ENCODE data around the gene HUS1B. TPM values are rescaled to one million over a fixed set of nuclear protein-coding genes. Genes with fewer than 3 reads are reported as not detected.

HUS1B gene
- total and polyA plus RNA-seq, 9 of the 15 experiments (the other 6 are each of a cell fraction or from before 2014, with no cell fraction given) = 0.16 to 1.4 (median 0.38) TPM; not detected in 1

DNA sequence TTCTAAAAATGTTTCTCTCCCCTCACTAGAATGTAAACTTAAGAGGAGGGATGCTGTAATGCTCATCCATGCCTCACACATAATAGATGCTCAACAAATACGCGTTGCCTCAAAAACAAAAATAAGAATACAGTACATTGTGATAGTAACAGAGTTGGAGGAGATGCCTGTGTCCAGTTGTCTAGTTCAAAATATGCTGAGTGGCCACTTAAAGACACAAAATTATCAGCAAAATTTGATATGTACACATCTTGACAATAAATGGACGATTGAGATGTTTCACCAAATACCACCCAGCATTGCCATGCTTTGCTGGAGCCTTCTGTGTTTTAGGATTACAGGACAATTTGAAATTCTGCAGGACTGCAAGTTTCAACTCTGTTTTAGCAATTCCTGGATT, 43.6 kb upstream of the HUS1B start (continued):
- TF ChIP-seq CHD4 (IDR thresholded peaks at IDR 0.05; ENCODE audit: insufficient read depth, insufficient replicate concordance, low read depth, low read length, poor library complexity, severe bottlenecking) = no peak
- TF ChIP-seq JUN (IDR thresholded peaks at IDR 0.05; ENCODE audit: borderline replicate concordance, low read depth, low read length) = no peak
- no peak for TF ChIP-seq JUN (CRISPR knock-in tag; IDR thresholded peaks at IDR 0.05; ENCODE audit: borderline replicate concordance)
- TF ChIP-seq CCNT2 (IDR thresholded peaks at IDR 0.05; ENCODE audit: borderline replicate concordance, extremely low read depth, insufficient read length, low read depth, low read length) = no peak
- no peak for TF ChIP-seq RFX5 (IDR thresholded peaks at IDR 0.05; ENCODE audit: low read depth, low read length)
- no peak for TF ChIP-seq CBFA2T3 (IDR thresholded peaks at IDR 0.05)
- peak; percentile 71 for TF ChIP-seq ZNF316 (IDR thresholded peaks at IDR 0.05)
- no peak for TF ChIP-seq TCF7 (IDR thresholded peaks at IDR 0.05; ENCODE audit: borderline replicate concordance)
- peak; percentile 36; the same call in 1 of the 2 replicates for TF ChIP-seq MAFK (IDR thresholded peaks at IDR 0.05; ENCODE audit: low read length)
- TF ChIP-seq ZNF143 (CRISPR knock-in tag; IDR thresholded peaks at IDR 0.05) = no peak
- no peak for TF ChIP-seq CTBP1 (IDR thresholded peaks at IDR 0.05; ENCODE audit: borderline replicate concordance)
- peak; percentile 47; the same call in 1 of the 2 replicates for TF ChIP-seq C11orf30 (IDR thresholded peaks at IDR 0.05; ENCODE audit: low read depth)
- peak; percentile 55; the same call in 1 of the 2 replicates for TF ChIP-seq MAFG (tag; conservative IDR thresholded peaks at IDR 0.05)
- no peak for TF ChIP-seq TARDBP (IDR thresholded peaks at IDR 0.05)
- TF ChIP-seq NFIX (CRISPR knock-in tag; IDR thresholded peaks at IDR 0.05; ENCODE audit: low read depth) = no peak
- TF ChIP-seq ZZZ3 (IDR thresholded peaks at IDR 0.05) = no peak
- TF ChIP-seq, protein P1, sequence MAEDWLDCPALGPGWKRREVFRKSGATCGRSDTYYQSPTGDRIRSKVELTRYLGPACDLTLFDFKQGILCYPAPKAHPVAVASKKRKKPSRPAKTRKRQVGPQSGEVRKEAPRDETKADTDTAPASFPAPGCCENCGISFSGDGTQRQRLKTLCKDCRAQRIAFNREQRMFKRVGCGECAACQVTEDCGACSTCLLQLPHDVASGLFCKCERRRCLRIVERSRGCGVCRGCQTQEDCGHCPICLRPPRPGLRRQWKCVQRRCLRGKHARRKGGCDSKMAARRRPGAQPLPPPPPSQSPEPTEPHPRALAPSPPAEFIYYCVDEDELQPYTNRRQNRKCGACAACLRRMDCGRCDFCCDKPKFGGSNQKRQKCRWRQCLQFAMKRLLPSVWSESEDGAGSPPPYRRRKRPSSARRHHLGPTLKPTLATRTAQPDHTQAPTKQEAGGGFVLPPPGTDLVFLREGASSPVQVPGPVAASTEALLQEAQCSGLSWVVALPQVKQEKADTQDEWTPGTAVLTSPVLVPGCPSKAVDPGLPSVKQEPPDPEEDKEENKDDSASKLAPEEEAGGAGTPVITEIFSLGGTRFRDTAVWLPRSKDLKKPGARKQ (CRISPR knock-in tag; IDR thresholded peaks at IDR 0.05) = no peak
- no peak for TF ChIP-seq MTA1 (IDR thresholded peaks at IDR 0.05; ENCODE audit: borderline replicate concordance)
- no peak for TF ChIP-seq ZNF584 (CRISPR knock-in tag; IDR thresholded peaks at IDR 0.05; ENCODE audit: low read depth)
- no peak for TF ChIP-seq POLR3G (IDR thresholded peaks at IDR 0.05; ENCODE audit: extremely low read depth, insufficient read length, insufficient replicate concordance)
- no peak for TF ChIP-seq ZNF717 (CRISPR knock-in tag; IDR thresholded peaks at IDR 0.05)
- no peak for TF ChIP-seq IFI16 (CRISPR knock-in tag; IDR thresholded peaks at IDR 0.05)
- TF ChIP-seq KLF16 (IDR thresholded peaks at IDR 0.05) = no peak
- TF ChIP-seq MED1 (CRISPR knock-in tag; IDR thresholded peaks at IDR 0.05; ENCODE audit: borderline replicate concordance) = no peak
- TF ChIP-seq, protein P2, sequence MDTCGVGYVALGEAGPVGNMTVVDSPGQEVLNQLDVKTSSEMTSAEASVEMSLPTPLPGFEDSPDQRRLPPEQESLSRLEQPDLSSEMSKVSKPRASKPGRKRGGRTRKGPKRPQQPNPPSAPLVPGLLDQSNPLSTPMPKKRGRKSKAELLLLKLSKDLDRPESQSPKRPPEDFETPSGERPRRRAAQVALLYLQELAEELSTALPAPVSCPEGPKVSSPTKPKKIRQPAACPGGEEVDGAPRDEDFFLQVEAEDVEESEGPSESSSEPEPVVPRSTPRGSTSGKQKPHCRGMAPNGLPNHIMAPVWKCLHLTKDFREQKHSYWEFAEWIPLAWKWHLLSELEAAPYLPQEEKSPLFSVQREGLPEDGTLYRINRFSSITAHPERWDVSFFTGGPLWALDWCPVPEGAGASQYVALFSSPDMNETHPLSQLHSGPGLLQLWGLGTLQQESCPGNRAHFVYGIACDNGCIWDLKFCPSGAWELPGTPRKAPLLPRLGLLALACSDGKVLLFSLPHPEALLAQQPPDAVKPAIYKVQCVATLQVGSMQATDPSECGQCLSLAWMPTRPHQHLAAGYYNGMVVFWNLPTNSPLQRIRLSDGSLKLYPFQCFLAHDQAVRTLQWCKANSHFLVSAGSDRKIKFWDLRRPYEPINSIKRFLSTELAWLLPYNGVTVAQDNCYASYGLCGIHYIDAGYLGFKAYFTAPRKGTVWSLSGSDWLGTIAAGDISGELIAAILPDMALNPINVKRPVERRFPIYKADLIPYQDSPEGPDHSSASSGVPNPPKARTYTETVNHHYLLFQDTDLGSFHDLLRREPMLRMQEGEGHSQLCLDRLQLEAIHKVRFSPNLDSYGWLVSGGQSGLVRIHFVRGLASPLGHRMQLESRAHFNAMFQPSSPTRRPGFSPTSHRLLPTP (IDR thresholded peaks at IDR 0.05; ENCODE audit: borderline replicate concordance, extremely low read depth, insufficient read length) = no peak
